Astrocyte (in vitro differentiated cells and primary cell): ENCODE results near the gene GSTCD. TPM values are rescaled to one million over a fixed set of nuclear protein-coding genes. Genes with fewer than 3 reads are reported as not detected.

Source experiments
- DNase-seq: peaks from one replicate; pipeline ENCODE4 v3.0.0-alpha.2; 2010; ENCODE audit warnings: low read depth
- FAIRE-seq: peaks from 2 replicates; lab custom pipeline; 2011; peaks lifted over from hg19 to GRCh38; lab: Jason Lieb, UNC
- H2AFZ ChIP-seq: 2 replicates; pipeline ENCODE4 v1.6.0; 2012; ENCODE audit warnings: low read depth, low read length, inconsistent platforms
- H3K27ac ChIP-seq: 2 replicates; pipeline ENCODE4 v1.5.1; 2011; ENCODE audit warnings: low read depth, low read length, inconsistent platforms
- H3K27me3 ChIP-seq: 2 replicates; pipeline ENCODE4 v1.6.0; 2011; ENCODE audit warnings: low read length, inconsistent platforms; ENCODE audit not compliant: insufficient read depth
- H3K36me3 ChIP-seq: 2 replicates; pipeline ENCODE4 v1.5.1; 2011; ENCODE audit warnings: low read length, inconsistent platforms; ENCODE audit not compliant: insufficient read depth
- H3K4me1 ChIP-seq: 2 replicates; pipeline ENCODE4 v1.5.1; 2011; ENCODE audit warnings: low read length, inconsistent platforms; ENCODE audit not compliant: insufficient read depth
- H3K4me2 ChIP-seq: 2 replicates; pipeline ENCODE4 v1.6.0; 2012; ENCODE audit warnings: low read length, inconsistent platforms
- H3K4me3 ChIP-seq: 2 replicates; pipeline ENCODE4 v1.5.1; 2011; ENCODE audit warnings: low read depth, mild to moderate bottlenecking, low read length, inconsistent platforms; ENCODE audit not compliant: insufficient read depth
- H3K79me2 ChIP-seq: 2 replicates; pipeline ENCODE4 v1.6.0; 2012; ENCODE audit warnings: mild to moderate bottlenecking, low read length, inconsistent platforms; ENCODE audit not compliant: insufficient read depth
- H3K9ac ChIP-seq: 2 replicates; pipeline ENCODE4 v1.6.0; 2012; ENCODE audit warnings: mild to moderate bottlenecking, low read length, inconsistent platforms
- H3K9me3 ChIP-seq: 2 replicates; pipeline ENCODE4 v1.5.1; 2012; ENCODE audit warnings: low read depth, mild to moderate bottlenecking, low read length, inconsistent platforms; ENCODE audit not compliant: insufficient read depth
- H4K20me1 ChIP-seq: 2 replicates; pipeline ENCODE4 v1.6.0; 2012; ENCODE audit warnings: low read length, inconsistent platforms; ENCODE audit not compliant: insufficient read depth
- H3K27ac Mint-ChIP-seq: one replicate; pipeline ENCODE4 v1.8.0; 2021; ENCODE audit warnings: mild to moderate bottlenecking, mixed read lengths; ENCODE audit not compliant: unreplicated experiment
- H3K27me3 Mint-ChIP-seq: one replicate; pipeline ENCODE4 v1.8.0; 2021; ENCODE audit warnings: low read depth, mixed read lengths; ENCODE audit not compliant: unreplicated experiment
- H3K36me3 Mint-ChIP-seq: one replicate; pipeline ENCODE4 v1.8.0; 2021; ENCODE audit warnings: low read depth, mixed read lengths; ENCODE audit not compliant: unreplicated experiment
- H3K4me1 Mint-ChIP-seq: one replicate; pipeline ENCODE4 v1.8.0; 2021; ENCODE audit warnings: low read depth, mixed read lengths; ENCODE audit not compliant: unreplicated experiment
- H3K4me3 Mint-ChIP-seq: one replicate; pipeline ENCODE4 v1.8.0; 2021; ENCODE audit warnings: mild to moderate bottlenecking, moderate library complexity, mixed read lengths; ENCODE audit not compliant: unreplicated experiment
- H3K9me3 Mint-ChIP-seq: one replicate; pipeline ENCODE4 v1.8.0; 2021; ENCODE audit warnings: mild to moderate bottlenecking, mixed read lengths; ENCODE audit not compliant: unreplicated experiment
- CTCF ChIP-seq: IDR thresholded peaks from 2 replicates; pipeline ENCODE4 v1.5.1; 2011; ENCODE audit warnings: low read depth, mild to moderate bottlenecking, inconsistent platforms, low read length, moderate library complexity; ENCODE audit not compliant: insufficient read depth
- EZH2 ChIP-seq: IDR thresholded peaks from 2 replicates; pipeline ENCODE4 v1.6.1; 2012; ENCODE audit warnings: mild to moderate bottlenecking, low read length, inconsistent platforms; ENCODE audit not compliant: insufficient read depth
- total RNA-seq: library from RNA; stranded (reverse); gene quantifications from 2 replicates; pipeline ENCODE4 v1.2.1, GENCODE V29; 2021

GSTCD gene
- total RNA-seq, 1 donor from 2014 or later = 12.3 TPM

- TF ChIP-seq EZH2 (no peak), CTCF (no peak)
- no peak overlapping the region for H3K4me3 Mint-ChIP-seq
- DNase-seq (no peak), FAIRE-seq (no peak)
- H2AFZ ChIP-seq = no peak overlapping the region
- H3K27ac Mint-ChIP-seq = no peak overlapping the region
- H3K4me2 ChIP-seq = no peak overlapping the region
- no peaks in the 10 kb centered on the region for H3K27me3 Mint-ChIP-seq
- no peaks in the 10 kb centered on the region for H3K4me1 ChIP-seq
- peaks cover 3% of the 10 kb centered on the region for H3K9me3 ChIP-seq
- H3K9ac ChIP-seq = no peak overlapping the region
- H3K36me3 Mint-ChIP-seq = peaks cover 13% of the 10 kb centered on the region
- H4K20me1 ChIP-seq = no peaks in the 10 kb centered on the region
- peaks cover 13% of the 10 kb centered on the region for H3K9me3 Mint-ChIP-seq
- peaks cover 4% of the 10 kb centered on the region for H3K79me2 ChIP-seq
- H3K36me3 ChIP-seq = no peaks in the 10 kb centered on the region
- H3K27ac ChIP-seq = no peak overlapping the region
- no peaks in the 10 kb centered on the region for H3K4me1 Mint-ChIP-seq
- H3K4me3 ChIP-seq = no peak overlapping the region
- no peaks in the 10 kb centered on the region for H3K27me3 ChIP-seq
These were observed 33.0 kb downstream of the GSTCD start for GRCh38 chr4:105741548-105741947.

- Histone ChIP-seq H2AFZ (no peak overlapping the region), H3K4me1 (no peaks in the 10 kb centered on the region), H3K9me3 (no peaks in the 10 kb centered on the region), H3K4me2 (no peak overlapping the region), H3K36me3 (no peaks in the 10 kb centered on the region), H4K20me1 (no peaks in the 10 kb centered on the region), H3K79me2 (no peaks in the 10 kb centered on the region), H3K9ac (no peak overlapping the region), H3K4me3 (no peak overlapping the region), H3K27ac (no peak overlapping the region), H3K27me3 (no peaks in the 10 kb centered on the region)
- Mint-ChIP-seq H3K36me3 (no peaks in the 10 kb centered on the region), H3K4me1 (no peaks in the 10 kb centered on the region), H3K27me3 (no peaks in the 10 kb centered on the region), H3K27ac (no peak overlapping the region), H3K4me3 (no peak overlapping the region), H3K9me3 (no peaks in the 10 kb centered on the region)
- no peak for TF ChIP-seq EZH2
- no peak for FAIRE-seq
- no peak for DNase-seq
These were observed 39.6 kb downstream of the GSTCD start for GRCh38 chr4:105748222-105748621.

DNA sequence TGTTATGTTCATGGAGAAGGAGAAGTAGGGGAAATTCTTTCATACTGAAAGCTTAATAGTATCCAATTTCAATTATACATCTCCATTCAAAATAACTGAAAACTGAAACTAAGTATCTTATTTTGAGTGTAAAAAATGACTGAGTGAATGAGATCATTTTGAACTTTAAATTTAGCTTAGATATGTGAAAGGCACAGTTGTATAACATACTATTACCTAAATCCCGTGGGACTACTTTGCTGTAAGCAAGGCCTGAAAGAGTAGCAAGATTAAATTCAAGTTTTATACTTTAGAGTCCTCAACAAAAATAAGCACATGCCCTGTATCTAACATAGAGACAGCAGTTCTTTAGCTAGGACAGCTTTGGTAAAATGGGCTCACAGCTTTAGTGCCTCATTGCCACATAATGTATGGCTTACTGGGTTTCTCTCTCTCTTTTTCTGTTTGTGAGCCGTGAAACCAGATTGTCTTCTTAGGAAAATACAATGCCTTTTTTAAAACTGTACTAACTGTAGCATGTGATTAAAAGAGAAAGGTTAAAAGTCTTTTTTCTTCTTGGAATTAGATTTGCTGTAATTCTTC, 43.2 kb downstream of the GSTCD start:
- no peak for FAIRE-seq

More for the DNA sequence above, 43.2 kb downstream of the GSTCD start:
- no peak overlapping the region for H3K27ac ChIP-seq
- H3K4me2 ChIP-seq = no peak overlapping the region
- H3K9me3 ChIP-seq = no peaks in the 10 kb centered on the region
- H3K36me3 ChIP-seq = no peaks in the 10 kb centered on the region
- H3K27me3 ChIP-seq = no peaks in the 10 kb centered on the region
- no peaks in the 10 kb centered on the region for H4K20me1 ChIP-seq
- no peaks in the 10 kb centered on the region for H3K4me1 ChIP-seq
- H3K9ac ChIP-seq = no peak overlapping the region
- H3K4me3 Mint-ChIP-seq = no peak overlapping the region
- H3K9me3 Mint-ChIP-seq = no peaks in the 10 kb centered on the region
- no peak overlapping the region for H3K4me3 ChIP-seq
- TF ChIP-seq EZH2 (no peak), CTCF (no peak)
- H3K79me2 ChIP-seq = no peaks in the 10 kb centered on the region
- DNase-seq = no peak
- H2AFZ ChIP-seq = no peak overlapping the region
- no peaks in the 10 kb centered on the region for H3K27me3 Mint-ChIP-seq
- H3K36me3 Mint-ChIP-seq = no peaks in the 10 kb centered on the region
- no peak overlapping the region for H3K27ac Mint-ChIP-seq
- H3K4me1 Mint-ChIP-seq = peaks cover 2% of the 10 kb centered on the region
